GM12875 (cell line): ENCODE measurements around the gene PAQR5.
A peak's percentile ranks its signal among the peaks of the same experiment; 100 is the strongest.

ENCODE experiments used
- H3K4me3 ChIP-seq: one replicate; pipeline ENCODE4 v1.5.1; 2011; ENCODE audit warnings: low read depth, low read length, control low read depth
- CTCF ChIP-seq: IDR thresholded peaks from 2 replicates; pipeline ENCODE4 v1.5.1; 2011; ENCODE audit warnings: low read depth, mild to moderate bottlenecking, control low read depth, inconsistent platforms, low read length, moderate library complexity, borderline replicate concordance; ENCODE audit not compliant: insufficient read depth

The PAQR5 gene

GRCh38 chr15:69302929-69303328, 4.2 kb downstream of the PAQR5 start:
- no peak overlapping the region for H3K4me3 ChIP-seq
- TF ChIP-seq CTCF: no peak

- 0 out of 2 replicates have a peak, but pooled peaks have one; percentile 21 for TF ChIP-seq CTCF
- no peak overlapping the region for H3K4me3 ChIP-seq
Observed at GRCh38 chr15:69303337-69304181, 4.8 kb downstream of the PAQR5 start.

GRCh38 chr15:69304182-69304545, 5.5 kb downstream of the PAQR5 start:
- TF ChIP-seq CTCF: no peak
- H3K4me3 ChIP-seq: no peak overlapping the region

- TF ChIP-seq CTCF: no peak
- H3K4me3 ChIP-seq: no peak overlapping the region
Observed at GRCh38 chr15:69305204-69305931, 6.7 kb downstream of the PAQR5 start.

GRCh38 chr15:69305933-69306568, 7.3 kb downstream of the PAQR5 start:
- H3K4me3 ChIP-seq: no peak overlapping the region
- no peak for TF ChIP-seq CTCF

- H3K4me3 ChIP-seq: no peak overlapping the region
- no peak for TF ChIP-seq CTCF
Observed at GRCh38 chr15:69307939-69308338, 9.2 kb downstream of the PAQR5 start.

GRCh38 chr15:69308949-69309348, 10.2 kb downstream of the PAQR5 start:
- H3K4me3 ChIP-seq: no peak overlapping the region
- TF ChIP-seq CTCF: no peak
